ENCODE results near the gene CUL2. TPM values are rescaled to one million over a fixed set of nuclear protein-coding genes. Genes with fewer than 3 reads are reported as not detected.
"Not testable (repeated sequence)": the region's sequence is repeated elsewhere in the genome, so short reads cannot be mapped to it uniquely, and the experiment has no call there.

The CUL2 gene
- total RNA-seq, 2 donors from 2014 or later = 26.4 to 30.1 TPM

- ATAC-seq (peak; percentile 12 to 30), DNase-seq (no peak)
- intact Hi-C loops (cut with DNase I) = no loop called here
These were observed 455 bp downstream of the CUL2 start for GRCh38 chr10:35089611-35090161.

DNA sequence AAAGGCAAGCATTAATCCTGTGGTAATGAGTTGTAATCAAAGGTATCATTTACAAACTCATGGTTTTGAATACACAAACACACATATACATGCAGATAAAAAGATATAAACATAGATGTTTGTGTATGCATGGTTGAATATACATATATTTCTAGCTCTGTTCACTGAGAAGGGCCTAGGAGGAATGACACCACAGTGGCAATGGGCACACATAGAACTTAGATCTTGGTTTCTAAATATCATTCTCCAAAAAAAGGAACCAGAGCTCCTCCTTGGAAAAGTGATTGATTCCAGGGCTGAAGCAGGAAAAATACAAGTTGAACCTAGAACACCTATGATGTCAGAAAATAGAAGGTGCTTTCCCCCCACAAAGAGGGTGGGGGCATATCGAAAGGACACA lies 6.9 kb downstream of the CUL2 start:
- ATAC-seq (no peak), DNase-seq (no peak)
- intact Hi-C loops (cut with DNase I) = no loop called here

DNA sequence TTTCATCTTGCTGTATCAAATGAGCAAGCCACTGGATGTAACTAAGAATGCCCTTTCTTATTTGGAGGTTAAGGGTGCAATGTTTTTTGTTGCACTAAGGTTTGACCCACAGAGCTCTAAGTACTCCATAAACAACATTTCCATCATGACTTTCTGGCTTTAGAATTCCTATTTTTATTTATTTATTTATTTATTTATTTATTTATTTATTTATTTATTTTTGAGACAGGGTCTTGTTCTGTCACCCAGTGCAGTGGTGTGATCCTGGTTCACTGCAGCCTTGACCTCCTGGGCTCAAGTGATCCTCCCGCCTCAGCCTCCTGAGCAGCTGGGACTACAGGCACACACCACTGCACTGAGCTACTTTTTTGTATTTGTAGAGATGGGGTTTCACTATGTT lies 9.9 kb downstream of the CUL2 start:
- intact Hi-C loops (cut with DNase I); ATAC-seq; DNase-seq: not testable (repeated sequence)

DNA sequence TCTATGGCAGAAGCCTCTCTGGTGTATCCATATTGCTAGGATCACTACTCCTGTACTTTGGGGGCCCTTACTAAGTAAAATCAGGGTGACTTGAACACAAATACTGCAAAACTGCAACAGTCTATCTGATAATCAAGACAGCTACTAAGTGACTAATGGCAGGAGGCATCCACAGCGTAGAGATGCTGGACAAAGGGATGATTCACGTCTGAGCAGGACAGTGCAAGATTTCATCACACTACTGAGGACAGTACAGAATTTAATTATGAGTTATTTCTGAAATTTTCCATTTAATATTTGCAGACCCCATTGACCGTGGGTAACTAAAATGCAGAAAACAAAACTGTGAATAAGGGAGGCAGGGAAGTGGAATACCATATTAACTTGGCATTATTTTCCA lies 10.4 kb downstream of the CUL2 start:
- intact Hi-C loops (cut with DNase I) = no loop called here
- peak in 1 of 2 donors; percentile 72 for ATAC-seq
- DNase-seq = no peak

- no peak for DNase-seq
- intact Hi-C loops (cut with DNase I) = no loop called here
- no peak for ATAC-seq
These were observed 10.9 kb downstream of the CUL2 start for GRCh38 chr10:35079265-35079664.

DNA sequence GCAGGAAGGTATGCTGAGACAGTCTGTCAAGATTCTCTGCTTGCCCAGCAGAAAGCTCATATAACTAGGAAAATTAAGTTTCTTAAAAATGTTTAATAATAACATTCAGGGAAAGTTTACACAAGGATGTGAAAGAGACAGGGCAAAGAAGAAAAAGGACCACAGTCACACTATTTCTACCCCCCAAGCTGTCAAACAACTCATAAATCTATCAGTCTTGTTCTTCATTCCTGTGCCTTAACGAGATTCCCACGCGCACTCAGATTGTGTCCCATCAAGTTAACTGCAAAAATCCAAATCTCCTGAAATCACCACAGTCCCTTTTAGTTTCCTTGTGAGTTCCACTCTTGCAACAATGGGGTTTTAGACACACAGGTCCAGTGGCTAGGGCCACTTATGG lies 14.9 kb downstream of the CUL2 start:
- DNase-seq (no peak), ATAC-seq (no peak)
- intact Hi-C loops (cut with DNase I) = no loop called here

DNA sequence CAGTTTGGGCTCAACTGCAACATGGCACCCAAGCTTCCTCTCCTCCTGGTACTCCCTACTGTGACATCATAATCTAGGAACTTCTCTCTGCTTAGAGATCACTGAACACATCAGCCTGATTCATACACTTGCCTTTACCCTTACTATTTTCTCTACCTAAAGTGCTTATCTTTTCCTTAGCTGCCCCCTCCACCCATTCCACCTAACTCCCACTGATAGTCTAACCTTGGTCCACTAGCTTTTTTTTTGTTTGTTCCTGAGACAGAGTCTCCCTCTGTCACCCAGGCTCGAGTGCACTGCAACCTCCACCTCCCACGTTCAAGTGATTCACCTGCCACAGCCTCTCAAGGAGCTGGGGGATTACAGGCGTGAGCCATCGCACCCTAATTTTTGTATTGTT lies 15.9 kb downstream of the CUL2 start:
- intact Hi-C loops (cut with DNase I) = no loop called here
- ATAC-seq = no peak
- no peak for DNase-seq

DNA sequence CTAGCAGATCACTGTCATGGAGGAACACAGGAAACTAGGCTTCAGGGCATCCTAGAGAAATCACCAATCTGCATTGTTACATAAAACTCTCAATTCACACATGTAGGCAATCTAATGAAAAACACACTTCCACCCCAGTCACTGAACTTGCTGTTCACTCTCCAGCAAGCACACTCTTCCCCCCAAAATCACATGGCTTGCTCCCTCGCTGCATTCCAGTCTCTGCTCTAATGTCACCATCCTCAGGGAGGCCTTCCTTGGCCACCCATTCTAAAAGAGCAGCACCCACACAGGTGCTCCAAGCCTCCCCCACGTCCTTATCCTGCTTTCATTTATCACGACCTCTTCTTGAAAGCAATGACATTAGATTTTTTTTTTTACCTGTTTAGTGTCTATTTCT lies 19.6 kb downstream of the CUL2 start:
- DNase-seq = no peak
- intact Hi-C loops (cut with DNase I) = no loop called here
- no peak for ATAC-seq

GRCh38 chr10:35063837-35064454 lies 26.2 kb downstream of the CUL2 start:
- no peak for ATAC-seq
- intact Hi-C loops (cut with DNase I) = no loop called here
- DNase-seq = no peak

DNA sequence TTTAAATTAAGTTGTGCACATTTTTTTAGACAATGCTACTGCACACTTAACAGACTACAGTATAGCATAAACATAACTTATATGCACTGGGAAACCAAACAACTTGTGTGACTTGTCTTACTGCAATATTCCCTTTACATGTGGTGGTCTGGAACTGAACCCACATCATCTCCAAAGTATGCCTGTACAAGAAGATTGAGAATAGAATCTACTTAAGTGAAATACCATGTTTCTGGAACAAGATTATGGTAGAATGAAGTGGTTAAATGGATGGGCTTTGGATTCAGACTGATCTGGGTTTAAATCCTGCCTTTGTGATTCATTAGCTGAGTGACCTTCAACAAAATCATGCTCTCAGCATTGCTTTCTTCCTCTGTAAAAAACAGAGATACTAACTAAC lies 30.7 kb downstream of the CUL2 start:
- ATAC-seq (no peak), DNase-seq (no peak)
- intact Hi-C loops (cut with DNase I) = no loop called here

GRCh38 chr10:35058686-35059085 lies 31.5 kb downstream of the CUL2 start:
- ATAC-seq (no peak), DNase-seq (no peak)
- intact Hi-C loops (cut with DNase I) = no loop called here

DNA sequence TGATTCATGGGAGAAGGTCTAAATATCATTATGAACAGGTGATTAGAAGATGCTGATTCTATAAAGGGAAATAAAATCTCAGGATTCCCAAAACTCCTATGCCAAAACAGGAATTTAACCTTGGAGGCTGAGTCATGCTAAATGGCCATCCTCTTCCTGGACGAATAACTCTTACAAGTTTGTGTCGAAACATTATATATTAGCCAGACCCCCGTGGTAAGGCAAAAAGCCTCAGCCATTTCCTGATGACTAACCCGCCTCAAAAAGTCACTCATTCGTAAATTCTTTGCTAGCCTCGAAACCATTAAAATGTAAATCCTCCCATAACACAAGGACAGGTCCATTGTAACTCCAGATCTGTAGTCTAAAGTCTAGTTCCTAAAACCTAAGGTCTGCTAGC lies 32.0 kb downstream of the CUL2 start:
- no peak for DNase-seq
- no peak for ATAC-seq
- intact Hi-C loops (cut with DNase I) = no loop called here

DNA sequence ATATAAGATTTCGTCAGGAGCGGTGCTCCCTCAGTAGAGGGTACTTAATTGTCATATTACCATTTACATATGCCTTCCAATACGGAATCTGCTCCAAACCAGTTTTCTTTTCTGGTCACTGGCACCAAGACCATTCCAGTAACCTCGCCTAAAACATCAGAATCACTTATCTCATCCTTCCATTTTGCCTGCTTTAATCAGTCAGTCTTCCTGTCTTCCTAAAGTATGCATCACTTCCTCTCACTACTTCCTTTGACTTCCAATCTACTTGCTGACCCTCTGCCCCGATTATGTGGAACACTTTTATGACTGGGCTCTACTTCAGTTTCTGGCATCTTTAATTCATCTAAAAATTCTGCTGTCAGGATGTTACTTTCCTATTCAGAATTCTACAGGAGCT lies 33.5 kb downstream of the CUL2 start:
- intact Hi-C loops (cut with DNase I) = no loop called here
- no peak for DNase-seq
- ATAC-seq = no peak

GRCh38 chr10:35056133-35056532 lies 34.0 kb downstream of the CUL2 start:
- no peak for ATAC-seq
- intact Hi-C loops (cut with DNase I) = no loop called here
- no peak for DNase-seq

GRCh38 chr10:35050568-35050967 lies 39.6 kb downstream of the CUL2 start:
- intact Hi-C loops (cut with DNase I) = no loop called here

GRCh38 chr10:35046074-35046473 lies 44.1 kb downstream of the CUL2 start:
- DNase-seq = no peak
- intact Hi-C loops (cut with DNase I) = no loop called here
- ATAC-seq = no peak

More at GRCh38 chr10:35050568-35050967, 39.6 kb downstream of the CUL2 start:
- ATAC-seq (no peak), DNase-seq (no peak)

- DNase-seq; intact Hi-C loops (cut with DNase I); ATAC-seq: not testable (repeated sequence)
These were observed 44.9 kb downstream of the CUL2 start for GRCh38 chr10:35045275-35045674.

GRCh38 chr10:35043796-35044344 lies 46.3 kb downstream of the CUL2 start:
- intact Hi-C loops (cut with DNase I) = no loop called here
- no peak for ATAC-seq
- DNase-seq = no peak

GRCh38 chr10:35042783-35043182 lies 47.4 kb downstream of the CUL2 start:
- ATAC-seq (no peak), DNase-seq (no peak)
- intact Hi-C loops (cut with DNase I) = no loop called here

GRCh38 chr10:35041502-35041879 lies 48.6 kb downstream of the CUL2 start:
- no peak for DNase-seq
- ATAC-seq = no peak
- intact Hi-C loops (cut with DNase I) = no loop called here
